GM18858 (cell line): ENCODE results near the gene CRYM.
"Not testable (repeated sequence)": the region's sequence is repeated elsewhere in the genome, so short reads cannot be mapped to it uniquely, and the experiment has no call there.

Source experiments
- ATAC-seq: cut with Tn5 transposase; IDR thresholded peaks from one replicate; pipeline ENCODE4 v1.9.1; 2021; ENCODE audit not compliant: unreplicated experiment

Gene CRYM

GRCh38 chr16:21277927-21278706 lies at the start of gene CRYM:
CRYM (minus strand) TSS chr16:21278290; CDS start chr16:21278251, 39 bp downstream.
- ATAC-seq: no peak

- no peak for ATAC-seq
Measured at GRCh38 chr16:21327046-21327445, 49.0 kb upstream of the CRYM start.

DNA sequence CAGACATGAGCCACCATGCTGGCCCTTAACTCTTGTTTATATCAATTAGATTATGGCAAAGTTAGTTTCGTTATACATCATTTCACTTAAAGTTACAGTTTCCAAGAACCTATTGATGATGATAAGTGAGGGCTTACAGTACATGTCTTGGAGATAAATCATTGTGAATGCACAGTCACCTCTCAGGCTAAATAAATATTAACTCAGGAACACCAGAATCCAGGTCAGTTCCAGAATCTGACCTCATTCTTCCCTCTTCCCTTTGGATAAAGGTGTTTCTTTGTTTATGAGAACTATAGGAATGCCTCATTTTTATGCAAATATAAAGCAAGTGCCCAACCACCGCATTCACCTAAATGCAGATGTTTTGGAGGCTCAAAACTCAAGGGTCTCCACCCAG lies 48.4 kb upstream of the CRYM start:
- no peak for ATAC-seq

- ATAC-seq: no peak
Measured at GRCh38 chr16:21324267-21324666, 46.2 kb upstream of the CRYM start.

- ATAC-seq: not testable (repeated sequence)
Measured at GRCh38 chr16:21322251-21322650, 44.2 kb upstream of the CRYM start.

- ATAC-seq: no peak
Measured at GRCh38 chr16:21321736-21322135, 43.6 kb upstream of the CRYM start.

GRCh38 chr16:21314339-21314738 lies 36.2 kb upstream of the CRYM start:
- ATAC-seq: no peak

DNA sequence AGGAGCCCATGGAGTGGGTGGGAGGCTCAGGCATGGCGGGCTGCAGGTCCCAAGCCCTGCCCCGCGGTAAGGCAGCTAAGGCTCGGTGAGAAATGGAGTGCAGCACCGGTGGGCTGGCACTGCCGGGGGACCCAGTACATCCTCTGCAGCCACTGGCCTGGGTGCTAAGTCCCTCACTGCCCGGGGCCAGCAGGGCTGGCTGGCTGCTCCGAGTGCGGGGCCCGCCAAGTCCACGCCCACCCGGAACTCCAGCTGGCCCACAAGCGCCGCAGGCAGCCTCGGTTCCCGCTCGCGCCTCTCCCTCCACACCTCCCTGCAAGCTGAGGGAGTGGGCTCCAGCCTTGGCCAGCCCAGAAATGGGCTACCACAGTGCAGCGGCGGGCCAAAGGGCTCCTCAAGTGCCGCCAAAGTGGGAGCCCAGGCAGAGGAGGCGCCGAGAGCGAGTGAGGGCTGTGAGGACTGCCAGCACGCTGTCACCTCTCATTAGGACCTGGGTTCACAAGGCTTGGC lies 34.8 kb upstream of the CRYM start:
- ATAC-seq: not testable (repeated sequence)

DNA sequence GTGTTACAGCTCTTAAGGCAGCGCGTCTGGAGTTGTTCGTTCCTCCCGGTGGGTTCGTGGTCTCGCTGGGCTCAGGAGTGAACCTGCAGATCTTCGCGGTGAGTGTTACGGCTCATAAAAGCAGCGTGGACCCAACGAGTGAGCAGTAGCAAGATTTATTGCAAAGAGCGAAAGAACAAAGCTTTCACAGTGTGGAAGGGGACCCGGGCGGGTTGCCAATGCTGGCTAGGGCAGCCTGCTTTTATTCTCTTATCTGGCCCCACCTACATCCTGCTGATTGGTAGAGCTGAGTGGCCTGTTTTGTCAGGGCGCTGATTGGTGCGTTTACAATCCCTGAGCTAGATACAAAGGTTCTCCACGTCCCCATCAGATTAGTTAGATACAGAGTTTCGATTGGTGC lies 34.0 kb upstream of the CRYM start:
- ATAC-seq: not testable (repeated sequence)

DNA sequence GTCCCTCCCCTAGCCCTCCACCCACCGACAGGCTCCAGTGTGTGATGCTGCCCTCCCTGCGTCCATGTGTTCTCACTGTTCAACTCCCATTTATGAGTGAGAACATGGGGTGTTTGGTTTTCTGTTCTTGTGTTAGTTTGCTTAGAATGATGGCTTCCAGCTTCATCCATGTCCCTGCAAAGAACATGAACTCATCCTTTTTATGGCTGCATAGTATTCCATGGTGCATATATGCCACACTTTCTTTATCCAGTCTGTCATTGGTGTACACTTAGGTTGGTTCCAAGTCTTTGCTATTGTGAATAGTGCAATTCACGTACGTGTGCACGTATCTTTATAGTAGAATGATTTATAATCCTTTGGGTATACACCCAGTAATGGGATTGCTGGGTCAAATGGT lies 28.6 kb upstream of the CRYM start:
- ATAC-seq: not testable (repeated sequence)

DNA sequence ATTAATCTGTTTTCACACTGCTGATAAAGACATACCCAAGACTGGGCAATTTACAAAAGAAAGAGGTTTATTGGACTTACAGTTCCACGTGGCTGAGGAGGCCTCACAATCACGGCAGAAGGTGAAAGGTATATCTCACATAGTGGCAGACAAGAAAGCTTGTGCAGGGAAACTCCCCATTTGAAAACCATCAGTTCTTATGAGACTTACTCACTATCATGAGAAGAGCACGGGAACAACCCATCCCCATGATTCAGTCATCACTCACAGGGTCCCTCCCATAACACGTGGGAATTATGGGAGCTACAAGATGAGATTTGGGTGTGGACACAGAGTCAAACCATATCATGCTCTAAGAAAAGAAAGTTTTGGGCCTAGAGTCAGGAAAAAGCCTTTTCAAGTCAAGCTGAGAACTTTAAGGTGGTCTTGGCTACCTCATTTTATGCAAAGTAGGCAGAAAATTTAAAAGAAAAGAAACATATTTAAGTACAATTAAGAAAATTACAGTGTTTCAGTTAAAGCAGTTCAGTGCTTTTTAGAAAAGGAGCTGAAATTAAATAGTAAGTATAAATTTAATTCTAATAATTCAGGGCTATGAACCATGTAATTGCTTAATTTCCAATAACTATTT lies 24.9 kb upstream of the CRYM start:
- no peak for ATAC-seq

DNA sequence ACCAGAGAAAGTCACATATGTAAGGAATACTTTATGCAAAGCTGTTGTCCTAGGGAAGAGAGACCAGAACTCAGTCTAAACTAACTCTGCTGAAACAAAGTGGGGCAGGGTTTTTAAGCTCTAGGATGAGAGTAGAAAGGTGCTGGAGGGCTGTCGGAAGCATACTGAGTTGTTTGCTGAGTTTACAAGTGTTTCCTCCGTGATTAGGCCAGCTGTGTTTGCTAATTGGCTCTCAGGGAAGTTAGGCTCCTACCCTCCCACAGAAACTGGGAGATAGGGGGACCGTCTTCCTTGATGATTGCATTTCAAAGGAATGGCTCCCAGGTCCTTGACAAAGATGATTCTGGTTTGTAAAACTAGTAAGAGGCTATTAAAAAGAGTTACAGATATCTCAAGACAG lies 24.4 kb upstream of the CRYM start:
- no peak for ATAC-seq

DNA sequence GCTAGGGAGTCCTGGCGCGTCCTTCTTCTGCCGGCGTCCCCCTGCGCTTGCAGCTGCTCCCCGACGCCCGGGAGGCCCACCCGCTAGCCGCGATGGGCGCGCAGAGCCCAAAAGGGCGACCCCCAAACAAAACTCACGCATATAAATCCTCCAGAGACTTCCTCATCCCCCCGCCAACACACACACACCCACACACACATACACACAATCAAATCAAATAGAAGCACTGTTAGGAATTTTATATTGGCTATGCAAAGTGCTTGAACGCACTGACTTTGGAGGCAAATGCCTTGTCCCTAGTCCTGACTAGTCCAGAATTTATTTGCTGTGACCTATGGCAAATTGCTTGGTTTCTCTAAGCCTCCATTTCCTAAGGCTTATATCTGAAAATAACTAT lies 23.8 kb upstream of the CRYM start:
- ATAC-seq: no peak

- peak; percentile 27 for ATAC-seq
Measured at GRCh38 chr16:21301168-21301894, 23.2 kb upstream of the CRYM start.

- peak; percentile 43 for ATAC-seq
Measured at GRCh38 chr16:21300309-21301167, 22.4 kb upstream of the CRYM start.

DNA sequence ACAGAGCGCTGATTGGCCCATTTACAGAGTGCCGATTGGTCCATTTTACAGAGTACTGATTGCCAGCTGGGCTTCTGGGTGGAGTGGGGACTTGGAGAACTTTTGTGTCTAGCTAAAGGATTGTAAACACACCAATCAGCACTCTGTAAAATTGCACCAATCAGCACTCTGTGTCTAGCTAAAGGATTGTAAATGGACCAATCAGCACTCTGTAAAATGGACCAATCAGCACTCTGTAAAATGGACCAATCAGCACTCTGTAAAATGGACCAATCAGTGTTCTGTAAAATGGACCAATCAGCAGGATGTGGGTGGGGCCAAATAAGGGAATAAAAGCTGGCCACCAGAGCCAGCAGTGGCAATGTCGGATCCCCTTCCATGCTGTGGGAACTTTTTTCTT lies 11.7 kb upstream of the CRYM start:
- ATAC-seq: not testable (repeated sequence)

DNA sequence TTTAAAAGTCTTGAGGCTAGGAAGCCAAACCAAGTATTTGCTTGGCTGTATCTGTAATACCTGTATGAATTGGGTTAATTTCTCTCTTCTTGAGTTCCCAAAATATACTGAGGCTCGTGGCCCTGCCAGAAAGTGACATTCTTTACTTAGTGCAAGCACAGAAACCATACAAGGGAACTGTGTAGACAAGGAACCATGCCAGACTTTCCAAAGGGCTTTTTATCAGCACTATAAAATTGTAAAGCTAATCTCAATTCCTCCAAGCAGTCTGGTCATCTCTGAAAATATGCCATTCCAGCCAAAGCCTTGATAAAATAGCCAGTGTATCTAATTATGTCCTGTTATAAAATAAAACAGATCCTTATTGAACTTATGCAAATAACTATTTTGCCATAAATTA lies 7.2 kb upstream of the CRYM start:
- no peak for ATAC-seq

DNA sequence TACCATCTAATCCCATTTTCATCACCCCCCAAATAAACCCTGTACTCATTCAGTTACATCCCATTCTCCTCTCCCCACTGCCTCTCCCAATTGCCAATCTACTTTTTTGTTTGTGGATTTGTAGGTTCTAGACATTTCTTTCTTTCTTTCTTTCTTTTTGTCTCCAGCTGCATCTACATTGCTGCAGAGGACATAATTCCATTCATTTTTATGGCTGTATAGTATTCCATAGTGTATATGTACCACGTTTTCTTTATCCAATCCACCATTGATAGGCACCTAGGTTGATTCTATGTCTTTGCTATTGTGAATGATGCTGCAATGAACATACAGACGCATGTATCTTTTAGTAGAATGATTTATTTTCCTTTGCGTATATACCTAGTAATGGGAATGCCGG lies 6.3 kb upstream of the CRYM start:
- ATAC-seq: no peak

DNA sequence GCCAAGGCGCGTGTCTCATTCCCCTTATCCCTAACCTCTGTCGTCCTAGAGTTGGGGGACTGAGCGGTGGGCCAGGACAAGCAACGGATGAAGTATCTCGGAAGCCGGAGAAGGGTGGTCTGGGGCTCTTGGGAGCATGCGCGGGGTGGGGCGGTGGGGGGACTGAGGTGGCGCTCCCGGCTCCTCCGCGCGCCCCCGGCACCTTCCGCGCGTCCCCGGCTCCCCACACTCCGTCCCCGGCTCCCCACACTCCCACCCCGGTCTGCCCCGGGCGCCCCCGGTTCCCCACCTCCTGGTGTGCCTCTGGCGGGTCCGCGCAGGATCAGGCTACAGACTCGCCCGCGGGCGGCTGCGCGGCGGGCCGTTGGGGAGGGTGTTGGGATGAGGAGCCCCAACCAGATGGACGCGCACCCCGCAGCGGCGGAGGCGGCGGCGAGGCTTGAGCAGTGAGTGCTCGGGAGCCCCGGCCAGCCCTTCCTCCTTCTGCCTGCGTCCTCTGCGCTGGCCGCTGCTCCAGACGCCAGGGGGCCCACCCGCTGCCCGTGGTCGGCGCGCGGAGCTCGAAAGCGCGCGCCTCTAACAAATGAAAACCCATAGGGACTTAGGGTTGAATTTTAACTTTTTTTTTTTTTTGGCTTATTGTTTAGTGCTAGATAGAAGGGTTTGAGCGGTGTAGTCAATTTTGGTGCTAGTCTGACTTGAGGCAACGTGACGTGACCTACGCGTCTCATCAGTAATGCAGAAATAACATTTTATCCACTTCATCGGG lies 5.6 kb upstream of the CRYM start:
- ATAC-seq: no peak
